IPS DF 19.7 (cell line): ENCODE results near the gene RABGGTB.
"Not testable (repeated sequence)": the region's sequence is repeated elsewhere in the genome, so short reads cannot be mapped to it uniquely, and the experiment has no call there.

Source experiments
- DNase-seq: peaks from one replicate; pipeline ENCODE4 v3.0.0-alpha.2; 2013; ENCODE audit warnings: low read depth, low spot score

Gene RABGGTB

DNA sequence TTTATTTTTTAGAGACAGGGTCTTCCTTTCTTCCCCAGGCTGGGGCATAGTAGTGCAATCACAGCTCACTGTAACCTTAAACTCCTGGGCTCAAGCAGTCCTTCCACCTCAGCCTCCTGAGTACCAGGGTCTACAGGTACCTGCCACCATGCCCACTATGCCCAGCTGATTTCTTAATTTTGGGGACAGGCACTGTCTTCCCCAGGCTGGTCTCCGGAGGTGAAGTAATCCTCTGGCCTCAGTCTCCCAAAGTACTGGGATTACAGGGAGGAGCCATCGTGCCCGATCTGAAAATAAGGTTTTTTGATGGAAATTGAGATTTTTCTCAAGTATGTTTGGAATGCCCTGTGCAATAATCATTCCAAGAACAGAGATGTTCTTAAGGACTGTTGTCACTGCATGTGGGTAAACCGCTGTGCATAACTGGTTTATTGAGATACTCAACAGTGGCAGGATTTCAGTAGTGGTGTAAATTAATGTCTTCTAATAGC lies 9.7 kb downstream of the RABGGTB start:
- no peak for DNase-seq

DNA sequence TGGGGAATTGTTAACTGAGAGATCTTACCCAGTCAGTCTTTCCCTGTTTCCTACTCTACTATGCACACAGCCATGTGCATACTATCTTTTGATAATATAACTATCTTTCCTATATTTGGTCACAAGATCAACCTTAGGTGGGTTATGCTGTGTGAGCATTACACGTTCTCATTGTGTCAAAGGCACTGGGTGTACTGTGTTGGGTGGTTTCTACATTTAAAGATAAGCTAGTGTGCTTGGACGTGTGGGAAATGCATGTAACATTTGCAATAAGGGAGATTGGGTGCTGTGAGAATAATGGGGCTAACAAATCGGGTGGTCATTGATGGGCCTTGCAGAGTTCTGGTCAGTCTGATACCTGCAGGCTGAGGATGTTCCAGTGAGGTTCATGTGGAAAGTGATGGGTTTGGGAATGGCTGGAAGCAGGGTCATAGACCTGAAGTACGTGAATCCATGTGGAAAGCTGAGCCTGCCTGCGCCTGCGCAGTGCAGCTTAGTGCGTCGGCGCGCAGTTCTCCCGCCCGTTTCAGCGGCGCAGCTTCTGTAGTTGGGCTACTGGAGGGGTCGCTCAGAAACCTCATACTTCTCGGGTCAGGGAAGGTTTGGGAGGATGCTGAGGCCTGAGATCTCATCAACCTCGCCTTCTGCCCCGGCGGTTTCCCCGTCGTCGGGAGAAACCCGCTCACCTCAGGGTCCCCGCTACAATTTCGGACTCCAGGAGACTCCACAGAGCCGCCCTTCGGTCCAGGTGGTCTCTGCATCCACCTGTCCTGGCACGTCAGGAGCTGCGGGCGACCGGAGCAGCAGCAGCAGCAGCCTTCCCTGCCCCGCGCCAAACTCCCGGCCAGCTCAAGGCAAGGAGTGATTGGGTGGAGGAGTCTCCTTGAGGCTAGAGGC lies 10.6 kb downstream of the RABGGTB start, which contains the start of gene MSH4:
MSH4 (plus strand) TSS at position 507 of the 897 bp plus-strand sequence; CDS start at position 611, 104 bp downstream.
- no peak for DNase-seq

DNA sequence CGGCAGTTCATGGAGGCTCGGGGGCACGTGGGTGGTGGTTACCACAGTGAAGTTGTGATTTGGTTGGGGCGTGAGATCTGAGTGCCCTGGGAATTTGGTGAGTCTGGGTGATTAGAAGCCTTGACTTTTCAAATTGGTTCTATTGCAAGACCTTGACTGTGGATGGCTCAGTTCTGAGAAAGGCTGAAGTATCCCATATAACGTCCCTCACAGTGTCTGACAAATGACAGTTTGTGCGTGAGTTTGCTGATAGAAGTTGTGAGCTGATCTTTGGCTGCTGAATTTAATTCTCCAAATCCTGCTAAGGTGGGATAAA lies 11.2 kb downstream of the RABGGTB start:
- no peak for DNase-seq

- no peak for DNase-seq
Observed at GRCh38 chr1:75797606-75798216, 11.7 kb downstream of the RABGGTB start.

GRCh38 chr1:75801480-75801879 lies 15.4 kb downstream of the RABGGTB start:
- not testable (repeated sequence) for DNase-seq

- DNase-seq: no peak
Observed at GRCh38 chr1:75808921-75809320, 22.9 kb downstream of the RABGGTB start.

DNA sequence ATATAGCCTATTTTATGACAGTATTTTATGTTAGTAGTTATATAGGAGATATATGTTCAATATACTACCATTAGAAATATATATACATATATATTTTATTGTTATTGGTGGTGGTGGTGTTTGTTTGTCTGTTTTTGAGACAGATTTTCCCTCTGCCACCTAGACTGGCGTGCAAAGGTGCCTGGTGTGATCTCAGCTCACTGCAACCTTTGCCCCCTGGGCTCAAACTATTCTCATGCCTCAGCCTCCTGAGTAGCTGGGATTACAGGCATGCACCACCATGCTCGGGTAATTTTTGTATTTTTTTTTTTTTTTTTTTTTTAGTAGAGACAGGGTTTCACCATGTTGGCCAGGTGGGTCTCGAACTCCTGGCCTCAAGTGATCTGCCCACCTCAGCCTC lies 24.1 kb downstream of the RABGGTB start:
- not testable (repeated sequence) for DNase-seq

DNA sequence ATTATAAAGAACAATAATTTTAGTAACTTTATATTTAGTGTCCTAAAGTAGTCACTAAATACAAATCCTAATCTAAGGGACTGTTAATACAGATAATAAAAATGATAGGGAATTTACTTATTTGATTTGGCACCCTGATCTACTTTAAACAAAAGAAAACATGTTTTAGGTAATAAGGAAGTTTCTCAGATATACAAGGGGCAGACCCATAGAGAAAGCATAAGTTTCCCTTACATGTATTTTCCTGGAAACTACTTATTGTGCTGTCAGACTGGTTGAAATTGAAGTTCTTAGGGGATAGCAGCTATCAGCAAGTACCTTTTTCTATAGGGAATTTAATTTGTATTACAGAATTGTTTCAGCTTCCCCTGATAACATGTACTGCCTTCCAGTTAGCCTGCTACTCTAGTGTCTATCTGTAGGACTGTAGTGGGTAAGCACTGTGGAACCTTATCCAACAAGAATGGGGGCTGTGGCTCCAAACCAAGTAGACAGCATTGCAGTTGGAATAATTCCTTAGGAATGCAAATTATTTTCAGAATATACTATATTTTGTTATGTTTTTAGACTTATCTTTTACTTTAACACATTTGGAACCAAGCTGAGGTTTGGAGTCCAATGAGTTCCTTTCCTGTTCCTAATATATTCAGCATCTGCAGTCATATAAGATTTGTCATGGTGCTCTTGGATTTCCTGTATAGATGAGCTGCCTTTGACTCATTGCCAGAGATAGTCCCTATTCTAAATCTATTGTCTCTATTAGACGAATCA lies 25.3 kb downstream of the RABGGTB start:
- DNase-seq: no peak

DNA sequence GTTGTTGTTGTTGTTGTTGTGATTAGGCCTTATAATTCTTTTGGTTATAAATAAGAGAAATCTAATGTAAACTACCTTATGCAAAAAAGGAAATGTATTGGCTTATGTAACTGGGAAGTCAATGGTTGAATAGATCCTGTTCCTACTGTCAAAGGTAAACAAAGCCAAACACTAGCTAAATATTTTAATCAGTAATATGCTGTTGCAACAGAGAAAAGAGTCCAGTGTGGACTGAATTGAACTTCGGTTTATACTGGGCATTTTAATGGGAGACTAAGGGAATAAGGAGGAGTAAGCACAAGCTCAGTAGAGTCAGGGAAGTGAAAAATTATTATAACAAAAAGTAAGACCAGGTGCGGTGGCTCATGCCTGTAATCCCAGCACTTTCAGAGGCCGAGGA lies 26.0 kb downstream of the RABGGTB start:
- no peak for DNase-seq

GRCh38 chr1:75823596-75823995 lies 37.5 kb downstream of the RABGGTB start:
- not testable (repeated sequence) for DNase-seq

DNA sequence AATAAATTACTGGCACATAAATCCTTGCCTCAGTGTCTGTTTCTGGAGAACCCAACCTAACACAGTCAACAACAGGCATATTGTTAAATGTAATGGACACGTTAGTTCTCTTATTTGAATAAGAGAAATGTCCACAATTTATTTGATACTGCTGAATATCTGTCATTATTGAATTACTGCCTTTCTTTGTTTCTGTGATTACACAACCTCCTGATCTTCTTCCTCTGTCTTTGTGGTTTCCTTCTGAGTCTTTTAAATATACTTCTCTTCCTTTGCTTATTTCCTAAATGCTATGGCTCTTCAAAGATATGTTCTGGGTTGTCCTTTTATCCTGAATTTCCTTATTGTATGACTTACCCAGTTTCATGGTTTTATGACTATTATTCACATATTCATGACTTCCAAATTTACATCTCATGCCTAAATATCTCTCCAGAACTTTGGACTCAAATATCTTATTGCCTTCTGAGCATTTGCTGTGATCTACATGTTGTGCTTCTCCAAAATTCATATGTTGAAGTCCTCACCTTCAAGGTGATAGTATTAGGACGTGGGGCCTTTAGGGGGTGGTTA lies 50.6 kb downstream of the RABGGTB start:
- no peak for DNase-seq

GRCh38 chr1:75838079-75838478 lies 52.0 kb downstream of the RABGGTB start:
- DNase-seq: no peak

GRCh38 chr1:75841421-75841820 lies 55.4 kb downstream of the RABGGTB start:
- no peak for DNase-seq
